Measurements from ENCODE around the gene KCNJ10.

The KCNJ10 gene

GRCh38 chr1:160104486-160104885 is 34.5 kb upstream of the KCNJ10 start:
- no peaks in the 10 kb centered on the region for H3K9me3 Mint-ChIP-seq
- no peak overlapping the region for H3K4me3 Mint-ChIP-seq

GRCh38 chr1:160103658-160104408 is 33.9 kb upstream of the KCNJ10 start:
- peaks cover 36% of the 10 kb centered on the region for H3K4me1 Mint-ChIP-seq
- DNase-seq (ENCODE audit: low spot score in 2 of 2) (no peak), ATAC-seq (no peak)
- no peaks in the 10 kb centered on the region for H3K9me3 Mint-ChIP-seq
- H3K27ac Mint-ChIP-seq = no peak overlapping the region
- peaks cover 9% of the 10 kb centered on the region for H3K36me3 Mint-ChIP-seq
- H3K4me3 Mint-ChIP-seq = no peak overlapping the region

More at GRCh38 chr1:160104486-160104885, 34.5 kb upstream of the KCNJ10 start:
- DNase-seq (ENCODE audit: low spot score in 2 of 2) (no peak), ATAC-seq (no peak)
- Mint-ChIP-seq H3K36me3 (peaks cover 4% of the 10 kb centered on the region), H3K4me1 (peaks cover 31% of the 10 kb centered on the region), H3K27ac (no peak overlapping the region)

- H3K27ac Mint-ChIP-seq = no peak overlapping the region
- H3K9me3 Mint-ChIP-seq = no peaks in the 10 kb centered on the region
- ATAC-seq = no peak
- no peak for DNase-seq (ENCODE audit: low spot score in 2 of 2)
- H3K4me3 Mint-ChIP-seq = no peak overlapping the region
- peaks cover 48% of the 10 kb centered on the region for H3K4me1 Mint-ChIP-seq
- peaks cover 24% of the 10 kb centered on the region for H3K36me3 Mint-ChIP-seq
Observed at GRCh38 chr1:160101717-160102522, 32.0 kb upstream of the KCNJ10 start.

- Mint-ChIP-seq H3K4me1 (peaks cover 55% of the 10 kb centered on the region), H3K4me3 (peak overlapping the region; percentile 29), H3K27ac (peak overlapping the region; percentile 89), H3K9me3 (no peaks in the 10 kb centered on the region), H3K36me3 (peaks cover 24% of the 10 kb centered on the region)
- ATAC-seq (peak; percentile 43), DNase-seq (ENCODE audit: low spot score in 2 of 2) (peak; percentile 49 to 81)
Observed at GRCh38 chr1:160101037-160101716, 31.2 kb upstream of the KCNJ10 start.

GRCh38 chr1:160099716-160100375 is 29.9 kb upstream of the KCNJ10 start:
- Mint-ChIP-seq H3K4me1 (peaks cover 63% of the 10 kb centered on the region), H3K4me3 (peak overlapping the region; percentile 90), H3K27ac (peak overlapping the region; percentile 93), H3K36me3 (peaks cover 24% of the 10 kb centered on the region), H3K9me3 (no peaks in the 10 kb centered on the region)
- DNase-seq (ENCODE audit: low spot score in 2 of 2) (no peak), ATAC-seq (no peak)

- ATAC-seq (peak; percentile 84), DNase-seq (ENCODE audit: low spot score in 2 of 2) (peak; percentile 92 to 97)
- H3K36me3 Mint-ChIP-seq = peaks cover 24% of the 10 kb centered on the region
- H3K4me1 Mint-ChIP-seq = peaks cover 63% of the 10 kb centered on the region
- H3K27ac Mint-ChIP-seq = peak overlapping the region; percentile 93
- peak overlapping the region; percentile 90 for H3K4me3 Mint-ChIP-seq
- H3K9me3 Mint-ChIP-seq = no peaks in the 10 kb centered on the region
Observed at GRCh38 chr1:160098852-160099561, 29.0 kb upstream of the KCNJ10 start.

GRCh38 chr1:160097911-160098851 is 28.2 kb upstream of the KCNJ10 start, which contains the start of gene IGSF8:
Gene IGSF8 (minus strand): TSS chr1:160098619. CDS start chr1:160098472, 147 bp downstream.
- H3K4me1 Mint-ChIP-seq = peaks cover 57% of the 10 kb centered on the region
- H3K4me3 Mint-ChIP-seq = peak within 1 kb of the TSS; percentile 90
- H3K9me3 Mint-ChIP-seq = no peaks in the 10 kb centered on the region
- peak within 1 kb of the TSS; percentile 93 for H3K27ac Mint-ChIP-seq
- DNase-seq (ENCODE audit: low spot score in 2 of 2) (peak; percentile 83 to 93), ATAC-seq (peak; percentile 76)
- H3K36me3 Mint-ChIP-seq = peaks cover 24% of the 10 kb centered on the region

GRCh38 chr1:160097151-160097910 is 27.4 kb upstream of the KCNJ10 start:
- H3K4me3 Mint-ChIP-seq = peak overlapping the region; percentile 90
- peaks cover 51% of the 10 kb centered on the region for H3K4me1 Mint-ChIP-seq
- no peaks in the 10 kb centered on the region for H3K9me3 Mint-ChIP-seq
- ATAC-seq = no peak
- peaks cover 24% of the 10 kb centered on the region for H3K36me3 Mint-ChIP-seq
- peak overlapping the region; percentile 93 for H3K27ac Mint-ChIP-seq
- peak in 1 of 2 donors; percentile 56 for DNase-seq (ENCODE audit: low spot score in 2 of 2)

- ATAC-seq (no peak), DNase-seq (ENCODE audit: low spot score in 2 of 2) (no peak)
- Mint-ChIP-seq H3K9me3 (no peaks in the 10 kb centered on the region), H3K4me1 (peaks cover 51% of the 10 kb centered on the region), H3K4me3 (peak overlapping the region; percentile 90), H3K27ac (peak overlapping the region; percentile 93), H3K36me3 (peaks cover 32% of the 10 kb centered on the region)
Observed at GRCh38 chr1:160096274-160097116, 26.5 kb upstream of the KCNJ10 start.

- H3K4me1 Mint-ChIP-seq = peaks cover 45% of the 10 kb centered on the region
- no peak for ATAC-seq
- no peak overlapping the region for H3K4me3 Mint-ChIP-seq
- peak overlapping the region; percentile 93 for H3K27ac Mint-ChIP-seq
- DNase-seq (ENCODE audit: low spot score in 2 of 2) = no peak
- H3K36me3 Mint-ChIP-seq = peaks cover 39% of the 10 kb centered on the region
- H3K9me3 Mint-ChIP-seq = no peaks in the 10 kb centered on the region
Observed at GRCh38 chr1:160095382-160096105, 25.6 kb upstream of the KCNJ10 start.

- Mint-ChIP-seq H3K4me3 (no peak overlapping the region), H3K4me1 (peaks cover 41% of the 10 kb centered on the region), H3K36me3 (peaks cover 41% of the 10 kb centered on the region), H3K9me3 (no peaks in the 10 kb centered on the region), H3K27ac (no peak overlapping the region)
- ATAC-seq (no peak), DNase-seq (ENCODE audit: low spot score in 2 of 2) (no peak)
Observed at GRCh38 chr1:160094806-160095205, 24.8 kb upstream of the KCNJ10 start.

GRCh38 chr1:160094291-160094625 is 24.3 kb upstream of the KCNJ10 start:
- DNase-seq (ENCODE audit: low spot score in 2 of 2) = no peak
- no peaks in the 10 kb centered on the region for H3K9me3 Mint-ChIP-seq
- peaks cover 46% of the 10 kb centered on the region for H3K36me3 Mint-ChIP-seq
- no peak overlapping the region for H3K4me3 Mint-ChIP-seq
- H3K4me1 Mint-ChIP-seq = peaks cover 35% of the 10 kb centered on the region
- H3K27ac Mint-ChIP-seq = no peak overlapping the region
- ATAC-seq = no peak

All from stimulated activated effector memory CD8-positive, alpha-beta T cell treated with anti-CD3 and anti-CD28 coated beads, Interleukin-12 subunit alpha, Interleukin-12 subunit beta, amount 100 ng/mL, for 72 hours (primary cell).